Natural killer cell (primary cell): ENCODE measurements around the gene PREX1. TPM values are rescaled to one million over a fixed set of nuclear protein-coding genes. Genes with fewer than 3 reads are reported as not detected.
A peak's percentile ranks its signal among the peaks of the same experiment; 100 is the strongest.

Source experiments
- ATAC-seq, 3 donors: fragments of 150-1000 bp in 2 of 3; fragments of 200-7000 bp in 1 of 3; cut with Tn5 transposase; 1 replicate in 1 of 3; 2 replicates in 2 of 3; pipeline ENCODE4 v1.10.0; 2021; ENCODE audit warnings: mild to moderate bottlenecking in 2 of 3, moderate library complexity in 2 of 3
- DNase-seq, 2 donors: peaks; one replicate each; pipeline versions ENCODE4 v3.0.0 to v3.0.0-alpha.2; 2013 to 2021; ENCODE audit warnings: mixed read lengths in 1 of 2
- H3K27ac ChIP-seq: one replicate; pipeline ENCODE4 v1.5.1; 2013; ENCODE audit warnings: mild to moderate bottlenecking, low read length
- H3K27me3 ChIP-seq: one replicate; pipeline ENCODE4 v1.6.1; 2013; ENCODE audit warnings: low read length; ENCODE audit not compliant: control insufficient read depth, insufficient read depth
- H3K36me3 ChIP-seq: one replicate; pipeline ENCODE4 v1.6.1; 2013; ENCODE audit warnings: low read length; ENCODE audit not compliant: control insufficient read depth, insufficient read depth
- H3K4me1 ChIP-seq: one replicate; pipeline ENCODE4 v1.6.1; 2013; ENCODE audit warnings: low read length; ENCODE audit not compliant: control insufficient read depth, insufficient read depth
- H3K4me3 ChIP-seq: one replicate; pipeline ENCODE4 v1.5.1; 2013; ENCODE audit warnings: low read length
- H3K9me3 ChIP-seq: one replicate; pipeline ENCODE4 v1.6.1; 2013; ENCODE audit warnings: low read length; ENCODE audit not compliant: control insufficient read depth, insufficient read depth
- H3K27ac Mint-ChIP-seq, 2 donors: one replicate each; pipeline ENCODE4 v1.8.0; 2022; ENCODE audit warnings: mild to moderate bottlenecking in 2 of 2, mixed read lengths in 2 of 2, moderate library complexity in 1 of 2
- H3K27me3 Mint-ChIP-seq, 2 donors: one replicate each; pipeline ENCODE4 v1.8.0; 2022; ENCODE audit warnings: low read depth in 2 of 2, mixed read lengths in 2 of 2
- H3K36me3 Mint-ChIP-seq: one replicate; pipeline ENCODE4 v1.8.0; 2022; ENCODE audit warnings: mixed read lengths
- H3K4me1 Mint-ChIP-seq, 2 donors: one replicate each; pipeline ENCODE4 v1.8.0; 2022; ENCODE audit warnings: mixed read lengths in 2 of 2
- H3K4me3 Mint-ChIP-seq: one replicate; pipeline ENCODE4 v1.8.0; 2022; ENCODE audit warnings: mild to moderate bottlenecking, moderate library complexity, mixed read lengths
- H3K9me3 Mint-ChIP-seq, 2 donors: one replicate each; pipeline ENCODE4 v1.8.0; 2022; ENCODE audit warnings: mixed read lengths in 2 of 2
- CTCF ChIP-seq: fragments of 200-600 bp; IDR thresholded peaks from one replicate; pipeline ENCODE4 v1.8.0; 2022; ENCODE audit warnings: antibody characterized with exemption
- WGBS: methylation state at CpG from one replicate; pipeline ENCODE4 v1.1.7; 2013; ENCODE audit warnings: missing lambda C conversion rate; ENCODE audit not compliant: insufficient coverage; 5-methylcytosine and 5-hydroxymethylcytosine counted together
- intact Hi-C: fragments of 100-400 bp; cut with micrococcal nuclease; formaldehyde crosslinking; loops from one replicate; pipeline ENCODE4 v1.14.2; 2022
- total RNA-seq, 4 donors: library from RNA; stranded (reverse); fragments of 120-200 nt in 1 of 4; gene quantifications; one replicate each; pipeline versions ENCODE4 v1.2.3 to v1.2.4, GENCODE V29; 2013 to 2022

PREX1 gene
- total RNA-seq, 3 donors from 2014 or later (not counting 1 experiment from before 2014, with no cell fraction given), result 382 to 392 (median 389) TPM

GRCh38 chr20:48620154-48620506 lies 207.7 kb downstream of the PREX1 start:
- H3K9me3 ChIP-seq, result peaks cover 2% of the 10 kb centered on the region
- peak overlapping the region; percentile 71 to 79 for H3K27ac Mint-ChIP-seq
- peaks cover 24% of the 10 kb centered on the region for H3K4me1 ChIP-seq
- no peak for TF ChIP-seq CTCF
- H3K4me3 Mint-ChIP-seq, result no peak overlapping the region
- no peaks in the 10 kb centered on the region for H3K27me3 ChIP-seq
- peaks cover 28 to 33% of the 10 kb centered on the region in 2 donors for H3K4me1 Mint-ChIP-seq
- intact Hi-C loops, result loop anchor here (2.0 to 5.0 kb wide), 2 partner anchors 893 to 943 kb away; no protein-coding TSS in a partner anchor
- ATAC-seq (no peak), DNase-seq (no peak)
- H3K36me3 ChIP-seq, result peaks cover 16% of the 10 kb centered on the region
- no peak overlapping the region for H3K4me3 ChIP-seq
- no peaks in the 10 kb centered on the region for H3K9me3 Mint-ChIP-seq
- no peaks in the 10 kb centered on the region for H3K27me3 Mint-ChIP-seq
- no peak overlapping the region for H3K27ac ChIP-seq
- peaks cover 10% of the 10 kb centered on the region for H3K36me3 Mint-ChIP-seq
- WGBS, result 92% methylated on average over 8 of the region's 8 CpGs

GRCh38 chr20:48619126-48620101 lies 208.4 kb downstream of the PREX1 start:
- H3K27ac ChIP-seq, result no peak overlapping the region
- peaks cover 9% of the 10 kb centered on the region for H3K36me3 ChIP-seq
- peaks cover 24% of the 10 kb centered on the region for H3K4me1 ChIP-seq
- H3K9me3 Mint-ChIP-seq, result no peaks in the 10 kb centered on the region
- H3K4me1 Mint-ChIP-seq, result peaks cover 26 to 28% of the 10 kb centered on the region in 2 donors
- no peak overlapping the region for H3K4me3 ChIP-seq
- TF ChIP-seq CTCF, result no peak
- peak overlapping the region in 1 of 2 donors; percentile 23 for H3K27ac Mint-ChIP-seq
- no peak for ATAC-seq
- WGBS, result 90% methylated on average over 17 of the region's 17 CpGs
- no peaks in the 10 kb centered on the region for H3K27me3 Mint-ChIP-seq
- H3K36me3 Mint-ChIP-seq, result peaks cover 7% of the 10 kb centered on the region
- intact Hi-C loops, result loop anchor here (2.0 to 5.0 kb wide), 2 partner anchors 893 to 942 kb away; no protein-coding TSS in a partner anchor
- H3K4me3 Mint-ChIP-seq, result peak overlapping the region; percentile 4
- H3K27me3 ChIP-seq, result no peaks in the 10 kb centered on the region
- no peak for DNase-seq
- peaks cover 2% of the 10 kb centered on the region for H3K9me3 ChIP-seq

GRCh38 chr20:48618631-48619030 lies 209.2 kb downstream of the PREX1 start:
- H3K9me3 Mint-ChIP-seq, result no peaks in the 10 kb centered on the region
- H3K4me1 ChIP-seq, result peaks cover 24% of the 10 kb centered on the region
- DNase-seq (no peak), ATAC-seq (no peak)
- no peak for TF ChIP-seq CTCF
- H3K27ac Mint-ChIP-seq, result peak overlapping the region in 1 of 2 donors; percentile 21
- intact Hi-C loops, result no loop called here
- peaks cover 26 to 28% of the 10 kb centered on the region in 2 donors for H3K4me1 Mint-ChIP-seq
- WGBS, result 85% methylated on average over 12 of the region's 12 CpGs
- peaks cover 3% of the 10 kb centered on the region for H3K36me3 ChIP-seq
- no peak overlapping the region for H3K4me3 ChIP-seq
- H3K27me3 Mint-ChIP-seq, result no peaks in the 10 kb centered on the region
- no peak overlapping the region for H3K4me3 Mint-ChIP-seq
- peaks cover 2% of the 10 kb centered on the region for H3K9me3 ChIP-seq
- H3K27ac ChIP-seq, result no peak overlapping the region
- H3K27me3 ChIP-seq, result no peaks in the 10 kb centered on the region
- peaks cover 7% of the 10 kb centered on the region for H3K36me3 Mint-ChIP-seq
